GM21447 (cell line): ENCODE data around the gene ISOC1.

ENCODE experiments used
- ATAC-seq: cut with Tn5 transposase; IDR thresholded peaks from one replicate; pipeline ENCODE4 v1.9.1; 2021; ENCODE audit not compliant: unreplicated experiment

The ISOC1 gene

GRCh38 chr5:129094087-129094923, at the start of gene ISOC1:
ISOC1 (plus strand) TSS chr5:129094749; CDS start chr5:129094767, 18 bp downstream.
- peak; percentile 78 for ATAC-seq

DNA sequence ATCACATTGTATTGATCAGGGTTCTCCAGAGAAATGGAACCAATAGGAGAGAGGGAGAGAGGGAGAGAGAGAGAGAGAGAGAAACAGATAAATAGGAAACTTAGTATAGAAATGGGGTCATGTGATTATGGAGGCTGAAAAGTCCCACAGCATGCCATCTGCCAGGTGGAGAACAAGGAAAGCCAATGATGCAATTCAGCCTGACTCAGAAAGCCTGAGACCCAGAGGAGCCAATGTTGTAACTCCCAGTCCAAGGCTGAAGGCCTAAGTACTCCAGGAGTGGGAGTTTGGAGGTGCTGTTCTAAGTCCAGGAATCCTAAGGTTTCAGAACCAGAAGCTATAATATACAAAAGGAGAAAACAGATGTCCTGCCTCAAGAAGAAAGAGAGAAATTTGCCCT, 48.4 kb upstream of the ISOC1 start:
- no peak for ATAC-seq

GRCh38 chr5:129048509-129048908, 46.0 kb upstream of the ISOC1 start:
- no peak for ATAC-seq

DNA sequence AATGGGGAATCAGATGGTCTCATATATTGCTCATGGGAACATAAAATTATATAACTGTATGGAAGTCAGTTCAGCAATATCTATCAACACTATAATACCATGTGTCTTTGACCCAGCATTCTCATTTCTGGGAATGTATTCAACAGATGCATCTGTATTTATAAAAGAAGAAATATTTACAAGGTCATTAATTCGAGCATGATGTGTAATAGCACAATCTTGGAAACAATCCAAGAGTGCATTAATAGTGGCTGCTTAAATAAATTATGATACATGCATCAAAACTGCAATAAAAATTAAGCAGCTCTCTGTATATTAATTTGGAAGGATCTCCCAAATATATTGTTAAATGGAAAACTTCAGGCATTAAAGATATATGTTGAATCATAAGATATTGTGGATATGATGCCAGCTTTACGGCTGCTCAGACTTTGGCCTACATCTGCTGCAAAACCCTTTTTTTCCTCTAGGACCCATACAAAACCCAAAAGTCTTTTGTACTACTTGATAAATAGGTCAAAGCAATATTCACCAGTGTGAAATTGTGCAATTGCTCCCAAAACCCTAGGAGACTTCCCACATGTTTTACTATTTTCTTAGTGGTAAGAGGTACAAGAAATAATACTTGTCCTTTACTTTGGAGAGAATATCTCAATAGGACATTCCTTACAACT, 45.3 kb upstream of the ISOC1 start:
- ATAC-seq, result no peak

- ATAC-seq, result no peak
Observed at GRCh38 chr5:129051283-129051682, 43.3 kb upstream of the ISOC1 start.

GRCh38 chr5:129053438-129053837, 41.1 kb upstream of the ISOC1 start:
- no peak for ATAC-seq

DNA sequence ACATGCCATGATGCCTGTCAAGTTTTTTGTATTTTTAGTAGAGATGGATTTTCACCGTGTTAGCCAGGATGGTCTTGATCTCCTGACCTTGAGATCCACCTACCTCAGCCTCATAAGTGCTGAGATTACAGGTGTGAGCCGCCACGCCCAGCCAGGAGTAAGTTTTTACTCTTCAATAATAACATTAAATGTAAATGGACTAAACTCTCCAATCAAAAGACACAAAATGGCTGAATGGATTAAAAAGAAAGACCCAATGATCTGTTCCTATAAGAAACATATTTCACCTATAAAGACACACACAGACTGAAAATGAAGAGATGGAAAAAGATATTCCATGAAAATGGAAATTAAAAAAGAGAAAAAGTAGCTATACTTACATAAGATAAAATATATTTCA, 37.2 kb upstream of the ISOC1 start:
- ATAC-seq, result no peak

DNA sequence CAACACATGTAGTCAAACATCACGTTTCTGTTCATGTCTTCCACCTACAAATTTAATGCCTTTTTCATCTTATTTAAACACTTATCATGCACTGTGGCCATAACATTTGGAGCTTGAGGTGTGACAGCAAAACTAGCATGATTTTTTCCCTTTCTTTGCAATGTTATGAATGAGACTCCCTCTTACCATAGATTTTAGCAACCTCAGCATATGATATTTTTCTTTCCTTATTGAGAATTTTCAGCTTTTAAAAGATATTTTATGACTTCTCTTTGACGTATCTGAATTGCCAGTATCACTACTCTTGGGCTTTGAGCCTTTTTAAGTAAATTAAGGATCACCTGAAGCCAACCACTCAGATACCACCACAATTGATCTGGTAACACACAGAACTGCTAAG, 32.7 kb upstream of the ISOC1 start:
- no peak for ATAC-seq

GRCh38 chr5:129063483-129064113, 31.0 kb upstream of the ISOC1 start:
- no peak for ATAC-seq

GRCh38 chr5:129065721-129066120, 28.8 kb upstream of the ISOC1 start:
- ATAC-seq, result no peak

- ATAC-seq, result no peak
Observed at GRCh38 chr5:129067745-129068144, 26.8 kb upstream of the ISOC1 start.

DNA sequence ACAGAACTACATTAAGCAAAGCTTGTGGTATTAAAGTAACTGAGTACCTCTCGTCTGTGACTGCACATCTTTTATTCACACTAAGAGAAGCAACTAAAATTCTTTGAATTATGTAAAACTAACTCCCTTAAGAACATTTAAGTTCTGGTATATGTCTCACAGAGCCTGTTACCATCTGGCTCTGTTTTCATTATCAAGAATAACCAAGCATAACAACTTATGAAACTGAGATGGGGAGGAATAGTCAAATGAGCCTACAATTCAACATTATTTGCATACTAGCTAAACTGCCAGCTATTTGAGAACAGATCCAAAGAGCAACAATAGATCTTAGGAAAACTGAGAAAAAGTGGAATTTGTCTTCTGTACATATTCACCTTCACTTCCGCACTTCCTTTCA, 25.3 kb upstream of the ISOC1 start:
- no peak for ATAC-seq

- no peak for ATAC-seq
Observed at GRCh38 chr5:129073111-129073510, 21.4 kb upstream of the ISOC1 start.

- no peak for ATAC-seq
Observed at GRCh38 chr5:129074903-129075302, 19.6 kb upstream of the ISOC1 start.

DNA sequence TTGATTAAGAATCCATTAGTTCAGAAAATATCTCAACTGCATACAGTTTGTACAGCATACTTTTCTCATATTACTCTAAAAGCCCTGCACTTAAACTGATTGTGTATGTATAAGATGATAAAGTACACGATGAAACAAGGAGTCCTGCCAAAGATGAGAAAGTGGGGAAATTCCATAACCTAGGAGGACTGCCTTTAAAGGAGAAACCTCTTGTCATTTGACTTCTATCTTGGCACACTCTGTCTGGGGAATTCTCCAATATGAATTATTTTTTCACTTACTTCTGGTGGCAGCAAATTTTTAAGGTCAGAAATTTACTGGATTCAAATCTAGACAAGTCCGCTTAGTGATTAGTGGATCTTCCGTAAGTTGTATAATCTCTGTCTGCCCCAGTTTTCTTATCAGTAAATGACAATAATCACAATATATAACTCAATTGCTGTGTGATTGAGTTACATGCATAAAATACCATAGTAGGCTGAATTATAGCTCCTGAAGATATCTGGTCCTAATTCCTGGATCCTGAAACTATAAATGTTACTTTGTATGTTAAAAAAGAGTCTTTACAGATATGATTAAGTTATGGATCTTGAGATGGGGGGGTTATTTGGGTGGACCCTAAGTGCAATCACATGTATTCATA, 17.0 kb upstream of the ISOC1 start:
- ATAC-seq, result no peak

GRCh38 chr5:129078247-129078646, 16.3 kb upstream of the ISOC1 start:
- ATAC-seq, result no peak

DNA sequence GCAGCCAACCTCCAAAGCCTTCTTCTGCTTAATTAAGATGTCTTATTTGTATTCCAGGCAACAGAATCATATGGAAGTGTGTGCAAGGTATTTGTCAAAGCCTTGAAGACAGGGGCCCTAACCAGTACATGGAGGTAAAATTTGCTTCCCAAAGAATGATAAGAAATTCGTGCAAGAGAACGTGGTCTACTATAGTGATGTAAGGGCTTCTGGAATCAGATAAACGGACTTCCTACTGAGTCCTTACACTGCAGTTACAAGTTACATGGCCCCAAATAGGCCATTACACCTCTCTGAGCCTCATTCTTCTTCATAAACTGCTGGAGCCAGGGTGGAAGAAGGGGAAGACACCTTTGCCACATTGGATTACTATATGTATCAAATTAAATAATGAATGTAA, 15.9 kb upstream of the ISOC1 start:
- no peak for ATAC-seq

GRCh38 chr5:129079496-129079895, 15.1 kb upstream of the ISOC1 start:
- no peak for ATAC-seq

- ATAC-seq, result no peak
Observed at GRCh38 chr5:129080766-129081165, 13.8 kb upstream of the ISOC1 start.

DNA sequence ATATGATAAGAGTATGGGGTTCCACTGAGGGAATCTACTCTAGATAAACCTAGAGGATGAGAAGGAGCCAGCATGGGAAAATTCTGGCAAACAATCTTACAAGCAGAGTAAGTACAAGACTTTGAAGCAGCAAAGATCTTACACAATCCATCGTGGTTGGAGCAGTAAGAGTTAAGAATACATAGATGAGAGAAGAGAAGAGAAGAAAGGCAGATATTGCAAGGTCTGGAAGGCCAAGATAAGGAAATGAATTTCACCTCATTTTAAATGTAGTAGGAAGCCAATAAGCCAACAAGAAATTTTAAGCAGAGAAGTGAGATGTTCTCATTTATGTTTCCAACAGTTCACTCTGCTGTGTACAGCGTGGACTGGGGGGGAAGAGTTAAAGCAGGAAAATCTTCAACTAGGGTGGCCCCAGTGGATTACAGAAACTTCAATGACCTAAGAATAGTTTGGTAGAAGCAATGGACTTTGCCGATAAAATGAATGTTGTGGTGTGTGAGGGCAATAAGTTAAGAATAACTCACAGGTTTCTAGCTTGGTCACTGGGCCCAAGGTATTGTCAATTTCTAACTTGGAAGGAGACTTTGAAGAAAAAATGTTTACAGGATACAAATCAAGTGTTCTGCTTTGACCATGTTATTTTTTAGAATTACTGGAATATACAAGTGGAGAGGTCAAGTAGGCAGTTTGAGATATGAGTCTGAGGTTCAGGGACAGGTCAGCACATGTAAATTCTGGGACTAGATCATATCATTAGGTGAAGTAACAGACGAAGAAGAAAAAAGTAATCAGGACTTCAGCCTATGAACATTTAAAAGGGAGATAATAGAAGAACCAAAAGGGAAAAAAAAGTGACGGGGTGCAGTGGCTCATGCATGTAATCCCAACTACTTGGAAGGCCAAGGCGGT, 12.1 kb upstream of the ISOC1 start:
- ATAC-seq, result no peak
